GM21576 (cell line): ENCODE results near the gene GNG2.

Source experiments
- ATAC-seq: cut with Tn5 transposase; IDR thresholded peaks from one replicate; pipeline ENCODE4 v1.9.1; 2021; ENCODE audit warnings: mild to moderate bottlenecking, moderate library complexity; ENCODE audit not compliant: unreplicated experiment

GNG2 gene

DNA sequence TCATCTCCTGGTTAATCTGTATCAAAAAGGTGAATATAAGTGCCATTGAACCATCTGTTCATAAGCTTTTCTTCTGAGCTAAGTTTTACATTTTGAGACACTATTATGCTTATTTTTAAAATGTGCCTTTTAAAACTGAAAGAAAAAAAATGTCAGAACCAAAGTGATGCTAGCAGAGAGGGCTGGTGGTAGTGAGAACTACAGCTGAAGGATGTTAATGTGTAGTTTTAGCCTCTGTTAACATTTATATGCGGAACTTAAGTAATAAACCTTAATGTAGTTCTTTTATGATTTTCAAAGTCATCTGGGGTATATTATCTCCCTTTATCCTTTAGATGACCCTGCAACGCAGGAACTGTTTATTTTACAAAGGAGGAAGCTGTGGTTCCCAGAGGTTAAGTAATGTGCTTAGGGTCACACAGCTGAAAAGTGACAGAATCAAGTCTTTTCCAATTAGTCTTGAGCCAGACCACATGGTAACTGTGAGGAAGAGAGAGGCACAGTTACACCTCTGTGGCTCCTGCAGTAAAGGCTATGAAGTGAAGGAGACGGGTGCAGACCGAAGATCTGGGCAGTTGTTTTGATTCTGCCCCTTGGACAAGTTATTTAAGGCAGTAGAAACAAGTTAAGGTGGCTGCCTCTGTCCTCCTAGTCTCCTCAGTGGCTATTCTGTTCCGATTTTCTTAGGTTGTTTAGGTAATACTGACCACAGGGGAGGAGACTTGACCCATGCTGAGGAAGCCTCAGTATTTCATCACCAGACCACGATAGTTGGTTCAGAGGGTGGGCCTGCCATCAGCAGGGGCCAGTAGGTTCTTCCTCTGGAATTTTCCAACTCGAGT is 23.9 kb downstream of the GNG2 start:
- ATAC-seq: peak; percentile 71

DNA sequence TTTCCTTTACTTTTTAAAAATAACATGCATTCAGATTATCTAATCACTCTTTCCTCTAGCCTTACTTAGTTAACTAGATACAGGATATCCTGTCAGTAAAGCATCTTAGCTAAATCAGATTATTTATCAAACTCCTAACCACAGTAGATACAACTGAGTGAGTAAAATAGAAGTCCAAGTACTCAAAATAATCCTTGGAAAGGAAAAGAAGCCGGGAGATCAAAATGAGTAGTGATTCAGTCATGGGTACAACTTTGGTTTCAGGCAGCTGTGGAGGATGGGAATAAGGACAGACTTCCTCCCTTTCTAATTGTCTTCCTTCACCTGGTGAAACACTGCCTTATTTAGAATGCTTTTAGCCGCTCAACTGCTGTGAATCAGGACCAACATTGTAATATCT is 29.4 kb downstream of the GNG2 start:
- ATAC-seq: no peak

DNA sequence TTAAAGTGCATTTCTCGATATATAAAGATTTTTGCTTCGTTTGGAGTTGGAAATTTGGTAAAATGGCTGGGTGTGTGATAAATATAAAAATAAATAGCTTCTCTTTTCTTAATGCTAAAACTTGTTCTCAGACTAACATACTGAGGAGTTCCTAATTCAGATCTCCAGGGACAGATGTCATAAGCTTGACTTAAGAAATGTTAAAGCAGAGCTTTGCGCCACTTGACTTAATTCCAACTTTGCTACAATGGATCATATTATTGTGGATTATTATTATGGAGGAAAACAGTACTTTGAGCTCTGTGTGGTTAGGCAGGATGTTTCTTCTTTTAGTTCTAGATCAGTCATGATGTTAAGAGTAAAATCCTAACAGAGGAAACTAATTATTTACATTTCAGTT is 33.8 kb downstream of the GNG2 start:
- no peak for ATAC-seq

DNA sequence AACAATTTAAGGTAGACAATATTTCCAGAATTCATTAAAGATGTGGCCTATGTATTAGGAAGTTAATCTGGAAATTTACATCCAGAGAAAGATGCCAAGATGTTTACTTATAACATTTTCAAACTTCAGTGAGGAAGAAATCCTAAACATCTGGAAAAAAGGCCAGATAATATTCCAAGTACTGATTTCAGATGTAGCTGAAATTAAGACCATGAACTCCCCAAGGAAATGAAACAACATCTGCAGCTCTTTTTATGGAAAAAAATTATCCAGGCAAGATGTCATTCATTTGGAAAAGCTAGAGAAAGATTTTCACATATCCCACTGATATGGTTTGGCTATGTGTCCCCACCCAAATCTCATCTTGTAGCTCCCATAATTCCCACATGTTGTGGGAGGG is 35.0 kb downstream of the GNG2 start:
- ATAC-seq: no peak

DNA sequence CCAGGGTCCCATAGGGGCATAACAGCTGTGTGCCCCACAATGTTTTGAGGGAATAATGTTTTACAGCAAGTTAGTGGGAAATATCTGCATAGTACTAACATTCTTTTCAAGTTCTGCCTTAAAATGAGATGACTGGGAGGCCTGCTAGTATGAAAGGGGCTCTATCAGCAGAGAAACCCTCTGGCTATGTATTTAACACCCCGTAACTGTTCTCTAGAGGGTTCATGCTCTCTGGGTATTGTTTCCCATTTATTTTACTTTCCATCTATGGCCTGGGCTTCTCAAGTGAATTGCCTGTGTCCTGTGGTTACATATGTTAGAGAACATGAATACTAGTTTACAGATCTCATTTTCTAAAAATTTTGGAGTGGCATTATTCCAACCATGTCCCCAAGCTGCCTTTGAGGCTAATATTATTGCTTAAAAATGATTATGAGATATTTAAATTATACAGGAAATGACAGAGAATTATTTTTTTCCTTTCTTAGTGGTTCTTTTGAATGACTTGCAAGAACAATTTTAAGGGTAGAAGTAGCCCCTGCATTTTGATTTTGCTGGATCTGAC is 37.5 kb downstream of the GNG2 start:
- ATAC-seq: no peak

DNA sequence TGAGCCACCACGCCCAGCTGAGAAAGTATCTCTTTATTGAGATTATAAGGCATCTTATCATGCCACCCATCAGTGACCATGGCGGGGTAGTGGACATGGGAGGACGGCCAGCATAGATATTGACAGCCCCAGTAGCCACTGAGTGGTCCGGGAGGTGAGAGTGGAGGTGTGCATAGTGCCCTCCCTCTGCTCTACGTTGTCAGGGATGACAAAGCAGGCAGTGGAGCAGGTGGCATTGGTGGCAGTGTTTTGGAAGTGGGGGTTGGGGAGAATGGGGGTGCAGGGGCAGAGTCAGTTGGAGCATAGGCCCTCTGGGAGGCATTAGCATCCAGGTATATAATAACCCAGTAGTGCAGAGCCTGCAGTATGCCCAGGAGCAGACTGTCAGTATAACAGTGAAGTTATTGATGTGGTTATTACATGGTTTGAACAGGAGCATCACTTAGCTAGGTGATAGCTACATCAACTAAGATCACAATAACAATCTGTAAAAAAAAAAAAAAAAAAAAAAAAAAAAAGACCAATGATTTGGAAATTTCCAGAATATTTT is 41.1 kb downstream of the GNG2 start:
- ATAC-seq: no peak

DNA sequence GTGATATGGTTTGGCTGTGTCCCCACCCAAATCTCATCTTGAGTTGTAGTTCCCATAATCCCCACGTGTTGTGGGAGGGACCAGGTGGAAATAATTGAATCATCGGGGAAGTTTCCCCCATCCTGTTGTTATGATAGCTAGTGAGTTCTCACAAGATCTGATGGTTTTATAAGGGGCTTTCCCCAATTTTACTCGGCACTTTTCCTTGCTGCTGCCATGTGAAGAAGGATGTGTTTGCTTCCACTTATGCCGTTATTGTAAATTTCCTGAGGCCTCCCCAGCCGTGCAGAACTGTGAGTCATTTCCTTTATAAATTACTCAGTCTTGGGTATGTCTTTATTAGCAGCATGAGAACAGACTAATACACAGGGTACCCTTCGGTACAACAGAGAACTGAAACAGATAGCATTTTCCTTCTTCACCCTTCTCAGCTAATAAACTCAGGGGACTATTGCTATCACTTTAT is 45.3 kb downstream of the GNG2 start:
- ATAC-seq: peak; percentile 85

DNA sequence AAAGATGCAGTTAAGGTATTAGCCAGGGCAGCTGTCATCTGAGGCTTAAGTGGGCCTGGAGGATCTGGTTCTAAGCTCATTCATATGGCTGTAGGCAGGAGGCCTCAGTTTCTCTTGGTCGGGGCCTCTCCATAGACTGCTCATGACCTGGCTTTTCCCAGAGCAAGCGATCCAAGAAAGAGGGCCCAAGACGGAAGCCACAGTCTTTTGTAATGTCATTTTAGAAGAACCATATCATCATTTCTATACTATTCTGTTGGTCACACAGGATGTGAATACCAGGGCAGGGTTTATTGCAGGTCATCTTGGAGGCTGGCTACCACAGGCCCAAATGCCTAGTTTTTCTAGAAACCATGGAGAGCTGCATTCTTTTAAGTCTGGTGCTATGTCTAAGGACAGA is 47.7 kb downstream of the GNG2 start:
- no peak for ATAC-seq

DNA sequence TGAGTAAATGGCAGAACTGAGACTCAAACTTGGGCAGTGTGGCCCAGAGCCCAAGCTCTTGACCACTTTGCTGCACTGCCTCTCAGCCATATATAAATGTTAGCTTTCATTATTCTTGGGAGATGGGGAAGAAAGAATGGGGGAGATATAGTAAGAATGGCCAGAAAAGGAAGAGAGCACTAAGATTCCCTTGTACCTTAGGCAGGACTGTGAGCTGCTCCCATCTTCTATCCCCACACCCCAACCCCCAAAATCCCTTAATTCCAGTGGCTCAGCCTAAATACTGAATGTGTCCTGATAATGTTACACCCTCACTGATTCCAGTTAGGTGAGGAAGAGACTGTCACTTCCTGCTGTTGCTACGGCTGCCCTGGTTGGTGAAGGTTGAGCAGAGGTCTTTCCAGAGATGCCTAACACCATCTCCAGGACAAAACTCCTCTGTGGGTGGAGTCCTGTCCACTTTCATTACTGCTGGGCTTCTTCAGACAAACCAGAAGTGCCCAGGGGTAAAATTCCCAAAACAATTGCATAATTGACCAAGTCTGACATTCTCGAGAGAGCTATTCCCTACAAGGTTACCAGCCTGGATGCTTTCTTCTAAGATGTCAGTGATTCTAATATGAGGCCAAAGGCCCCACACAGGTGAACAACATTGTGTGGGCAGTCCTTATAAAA is 51.8 kb downstream of the GNG2 start:
- no peak for ATAC-seq

DNA sequence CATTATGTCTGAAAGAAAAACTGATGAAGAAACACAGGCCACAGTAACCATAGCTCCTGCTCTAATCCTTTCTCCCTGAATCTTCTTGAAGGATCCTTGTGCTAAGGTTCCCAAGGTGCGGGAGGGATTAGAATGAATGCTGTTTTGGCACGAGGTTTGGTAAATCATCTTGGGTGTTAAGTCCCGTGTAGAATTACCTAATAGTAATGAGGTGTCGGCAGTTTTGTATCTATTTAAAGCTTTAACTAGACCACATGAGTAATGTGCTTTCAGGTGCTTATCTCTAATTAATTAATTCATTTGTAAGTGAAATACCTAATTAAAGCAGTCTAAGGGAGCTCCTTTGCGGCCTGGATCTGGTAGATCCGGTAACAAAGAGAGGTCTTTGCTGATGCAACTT is 53.9 kb downstream of the GNG2 start:
- no peak for ATAC-seq

DNA sequence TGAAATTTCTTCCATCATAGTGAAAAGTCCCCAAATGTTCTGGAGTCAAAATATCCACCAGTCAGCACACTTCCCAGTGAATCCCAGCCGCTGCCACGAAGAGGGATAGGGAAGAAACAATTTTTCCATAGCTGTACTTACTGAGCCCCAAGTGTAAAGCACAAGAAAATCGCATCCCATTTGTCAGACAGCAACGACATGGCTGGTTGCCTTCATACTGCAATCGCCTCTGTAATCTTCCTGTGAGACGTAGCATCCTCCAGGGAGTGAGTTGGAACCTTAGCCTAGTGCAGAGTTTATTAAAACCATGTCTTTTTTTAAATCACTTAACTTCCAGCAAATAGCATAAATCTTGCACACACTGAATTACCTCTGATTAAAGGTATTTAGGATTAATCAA is 56.8 kb downstream of the GNG2 start:
- no peak for ATAC-seq

DNA sequence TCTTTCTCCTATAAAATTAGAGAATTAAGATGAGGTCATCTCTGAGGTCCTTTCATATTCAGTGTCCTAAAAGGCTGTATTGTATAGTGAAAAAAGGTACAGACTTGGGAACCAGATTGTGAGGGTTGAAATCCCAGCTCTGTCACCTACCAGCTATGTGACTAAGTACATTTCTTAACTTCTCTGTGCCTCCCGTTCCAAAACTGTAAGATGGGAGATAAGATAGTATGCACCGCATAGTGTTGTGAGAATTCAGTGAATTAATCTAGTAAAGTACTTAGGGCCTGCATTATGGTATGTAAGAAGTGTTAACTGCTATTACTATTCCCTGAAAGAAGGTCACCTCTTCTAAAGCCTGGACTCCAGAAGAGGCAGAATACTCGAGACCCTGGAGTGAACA is 60.6 kb downstream of the GNG2 start:
- ATAC-seq: no peak

DNA sequence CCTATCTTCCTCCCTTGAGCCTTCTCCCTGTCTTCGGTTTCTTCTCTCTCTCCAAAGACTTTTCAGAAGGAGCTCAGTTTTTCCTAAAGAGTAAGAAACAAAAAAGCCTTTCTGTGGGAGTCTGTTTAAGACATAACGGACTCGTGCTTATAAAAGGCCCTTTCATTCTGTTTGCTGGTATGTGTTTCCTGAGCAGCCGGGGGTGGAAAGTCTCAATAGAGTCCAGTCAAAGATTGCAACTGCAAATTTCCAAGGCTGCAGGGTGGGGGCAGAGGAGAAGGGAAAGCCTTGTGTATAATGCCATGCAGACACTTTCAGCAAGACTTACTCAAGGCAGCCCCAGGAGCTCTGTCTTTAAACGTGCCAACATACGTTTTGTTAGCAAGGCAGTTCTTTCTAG is 62.2 kb downstream of the GNG2 start:
- ATAC-seq: no peak

DNA sequence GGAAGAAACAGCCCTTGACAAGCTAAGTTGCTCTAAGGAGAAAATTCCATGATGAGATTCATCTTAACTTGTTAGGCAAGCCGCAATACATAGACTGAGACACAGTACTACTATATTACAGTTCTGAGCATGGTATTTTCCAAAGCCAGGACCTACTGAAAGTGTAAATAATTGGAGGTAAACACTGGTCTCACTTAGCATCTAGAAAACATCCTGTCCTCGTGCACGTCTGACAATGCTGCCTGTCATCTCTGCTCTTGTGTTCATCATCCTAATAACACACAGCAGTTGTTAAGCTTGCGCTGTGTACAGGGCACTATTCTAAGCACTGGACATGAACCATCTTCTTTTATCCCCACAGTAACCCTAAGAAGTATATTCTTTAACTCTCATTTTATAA is 64.2 kb downstream of the GNG2 start:
- ATAC-seq: no peak

DNA sequence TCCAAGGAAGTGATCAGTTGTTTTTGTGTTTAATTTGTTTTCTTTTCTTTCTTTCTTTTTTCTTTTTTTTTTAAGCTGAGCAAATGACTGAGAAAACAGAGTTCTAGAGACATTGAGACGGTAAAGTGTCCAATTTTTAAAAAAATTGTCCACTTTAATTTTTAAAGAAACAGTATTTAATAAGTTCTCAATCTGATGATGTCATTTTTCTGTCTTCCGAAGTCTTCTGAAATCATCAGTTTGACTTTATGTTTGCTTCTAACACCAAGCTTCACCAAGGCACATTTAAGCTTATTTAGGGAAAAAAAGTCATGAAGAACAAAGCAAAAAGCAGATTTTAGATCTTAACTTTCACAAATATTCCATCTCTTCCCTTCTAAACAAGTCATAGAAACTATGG is 65.6 kb downstream of the GNG2 start:
- no peak for ATAC-seq

DNA sequence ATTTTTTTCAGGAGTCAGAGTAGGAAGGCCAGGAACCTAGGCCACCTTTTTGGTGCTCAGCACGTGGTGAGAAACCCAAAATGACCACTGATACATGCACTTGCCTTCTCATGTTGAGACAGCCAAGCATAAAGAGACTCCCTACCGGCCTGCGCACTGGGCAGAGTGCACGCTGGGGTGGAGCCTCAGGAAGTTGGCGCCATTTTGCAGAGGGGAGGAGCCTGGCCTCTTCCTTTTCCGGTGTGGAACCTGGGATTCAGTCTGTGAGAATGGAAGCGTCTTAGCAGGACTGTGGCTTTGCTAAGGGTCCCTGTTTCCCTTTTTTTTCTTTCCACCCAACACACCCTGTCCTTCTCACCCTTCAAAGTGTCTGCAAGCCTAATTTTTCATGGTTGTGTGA is 66.0 kb downstream of the GNG2 start:
- ATAC-seq: no peak

DNA sequence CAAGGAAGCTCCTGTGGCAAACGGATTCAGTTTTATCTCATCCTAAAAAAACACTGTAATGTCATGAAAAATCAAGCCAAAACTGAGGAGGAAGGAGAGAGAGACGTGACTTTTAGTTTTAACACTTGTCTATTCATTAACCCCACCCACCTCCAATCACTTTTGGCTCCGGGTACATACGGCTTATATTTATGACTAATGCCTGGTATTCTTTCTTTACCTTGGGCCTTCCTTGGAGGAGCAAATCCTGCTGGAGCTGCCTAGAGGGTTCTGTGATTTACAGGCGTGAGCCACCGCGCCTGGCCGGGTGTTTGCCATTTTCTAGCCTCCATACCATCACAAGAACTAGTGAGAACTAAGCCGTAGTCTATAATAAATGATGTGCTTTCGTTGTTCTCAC is 68.2 kb downstream of the GNG2 start:
- no peak for ATAC-seq

DNA sequence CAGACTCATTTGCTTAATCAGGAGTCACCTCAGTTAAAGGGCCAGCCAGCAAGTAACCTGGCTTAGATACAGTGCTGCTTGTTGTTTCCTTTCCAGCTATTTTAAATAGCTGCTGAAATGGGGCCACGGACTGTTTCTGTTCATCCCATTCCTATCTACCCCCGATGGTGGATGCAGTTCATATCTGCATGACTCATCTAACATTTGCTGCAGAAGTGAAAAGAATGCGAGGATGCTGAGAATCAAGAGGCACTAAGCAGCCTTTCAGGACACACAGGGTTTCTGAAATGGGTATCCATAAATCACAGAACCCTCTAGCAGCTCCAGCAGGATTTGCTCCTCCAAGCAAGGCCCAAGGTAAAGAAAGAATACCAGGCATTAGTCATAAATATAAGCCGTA is 68.8 kb downstream of the GNG2 start:
- no peak for ATAC-seq

DNA sequence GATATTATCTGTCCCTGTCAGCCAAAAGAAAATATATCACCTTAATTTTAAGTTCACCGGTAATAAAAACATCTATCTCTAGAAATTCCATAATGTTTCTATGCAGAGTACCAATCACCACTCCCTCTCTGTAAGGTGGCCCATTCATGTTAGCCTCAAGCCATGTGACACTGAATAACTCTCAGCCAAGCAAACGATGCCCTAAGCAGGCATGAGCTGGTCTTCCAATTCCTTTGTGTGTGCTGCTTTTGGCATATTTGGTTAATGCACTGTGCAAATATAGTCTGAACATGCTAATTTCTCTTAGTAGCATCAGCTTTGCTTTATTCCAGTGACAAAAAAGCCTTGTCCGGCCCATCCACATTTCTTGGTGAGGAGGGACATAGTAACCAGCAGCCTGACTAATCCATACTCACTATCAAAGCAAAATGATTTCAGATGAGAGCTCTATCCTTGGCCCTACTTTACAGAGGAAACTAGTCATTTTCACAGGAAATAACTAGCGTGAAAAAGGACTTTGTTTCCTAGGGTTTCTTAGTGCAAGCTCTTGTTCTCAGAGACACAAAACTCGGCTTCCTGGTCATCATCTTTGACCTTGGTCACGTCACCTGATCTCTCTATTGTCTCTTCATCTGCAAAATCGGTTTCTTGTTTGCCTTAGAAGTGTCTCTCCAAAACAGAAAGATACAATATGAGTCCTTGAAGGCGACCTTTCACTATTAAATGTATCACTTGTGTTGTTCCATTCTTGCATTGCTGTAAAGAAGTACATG is 69.7 kb downstream of the GNG2 start:
- no peak for ATAC-seq

DNA sequence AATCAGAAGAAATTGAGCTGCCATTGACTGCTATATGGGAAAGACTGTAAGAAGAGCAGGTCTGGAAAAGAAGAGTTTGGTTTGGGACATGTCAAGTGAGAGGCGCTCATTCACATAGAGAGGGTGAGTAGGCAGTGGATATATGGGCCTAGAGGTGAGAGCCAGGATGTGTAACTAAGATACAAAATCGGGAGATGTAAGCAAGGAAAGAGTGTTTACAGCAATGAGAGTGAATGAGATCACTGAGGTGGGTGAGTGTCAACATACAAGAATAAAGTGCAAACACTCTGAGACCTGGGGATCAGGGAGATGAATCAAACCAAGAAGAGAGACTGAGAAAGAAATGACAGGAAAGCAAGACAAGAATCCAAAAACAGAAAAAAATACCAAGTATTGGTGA is 70.9 kb downstream of the GNG2 start:
- ATAC-seq: no peak

DNA sequence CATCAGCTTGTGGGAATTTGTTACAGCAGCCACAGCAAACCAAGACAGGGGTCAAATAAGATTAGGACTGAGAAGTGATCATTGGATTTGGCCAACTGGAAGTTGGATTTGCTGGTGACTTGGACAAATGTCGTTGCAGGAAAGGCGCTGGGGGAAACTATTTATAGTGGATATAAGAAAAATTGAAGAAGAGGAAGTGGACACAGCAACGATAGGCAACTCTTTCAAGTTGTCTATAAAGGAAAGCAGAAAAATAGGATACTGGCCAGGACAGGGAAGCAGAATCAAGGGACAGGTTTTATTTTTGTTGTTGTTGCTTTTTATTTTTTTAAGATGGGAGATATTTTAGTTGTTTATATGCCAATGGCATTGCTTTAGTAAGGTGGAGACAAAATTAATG is 72.8 kb downstream of the GNG2 start:
- ATAC-seq: no peak
